CD4-positive, CD25-positive, alpha-beta regulatory T cell (primary cell): ENCODE measurements around the gene AP2A1. TPM values are rescaled to one million over a fixed set of nuclear protein-coding genes. Genes with fewer than 3 reads are reported as not detected.
A peak's percentile ranks its signal among the peaks of the same experiment; 100 is the strongest.

Experiments
- ATAC-seq, 2 donors: fragments of 150-1000 bp; cut with Tn5 transposase; one replicate each; pipeline ENCODE4 v1.10.0; 2021; ENCODE audit warnings: low read depth in 2 of 2, moderate number of reproducible peaks in 2 of 2, moderate library complexity in 1 of 2
- DNase-seq, 3 donors: peaks; one replicate each; pipeline versions ENCODE4 v3.0.0 to v3.0.0-alpha.2; 2012 to 2022; ENCODE audit warnings: mixed read lengths in 1 of 3
- H3K27ac ChIP-seq: one replicate; pipeline ENCODE4 v1.7.0; 2013; ENCODE audit warnings: mild to moderate bottlenecking, low read length; ENCODE audit not compliant: insufficient read depth, poor library complexity, severe bottlenecking
- H3K27me3 ChIP-seq: one replicate; pipeline ENCODE4 v1.7.0; 2013; ENCODE audit warnings: low read length; ENCODE audit not compliant: control insufficient read depth, insufficient read depth
- H3K36me3 ChIP-seq: one replicate; pipeline ENCODE4 v1.7.0; 2013; ENCODE audit warnings: mild to moderate bottlenecking, low read length, moderate library complexity; ENCODE audit not compliant: control insufficient read depth, insufficient read depth
- H3K4me1 ChIP-seq: 2 replicates; pipeline ENCODE4 v1.7.0; 2013; ENCODE audit warnings: mild to moderate bottlenecking, low read length; ENCODE audit not compliant: insufficient read depth, control insufficient read depth, poor library complexity, severe bottlenecking
- H3K4me3 ChIP-seq: one replicate; pipeline ENCODE4 v1.7.0; 2013; ENCODE audit warnings: low read depth, mild to moderate bottlenecking, low read length, moderate library complexity
- H3K9me3 ChIP-seq, 2 experiments: 1 replicate in 1 of 2; 2 replicates in 1 of 2; pipeline ENCODE4 v1.7.0; 2013; ENCODE audit warnings: low read length in 2 of 2, mild to moderate bottlenecking in 1 of 2, moderate library complexity in 1 of 2; ENCODE audit not compliant: control insufficient read depth in 2 of 2
- H3K27ac Mint-ChIP-seq, 3 donors: one replicate each; pipeline ENCODE4 v1.8.0; 2020 to 2022; ENCODE audit warnings: mild to moderate bottlenecking in 3 of 3, mixed read lengths in 3 of 3, moderate library complexity in 2 of 3
- H3K27me3 Mint-ChIP-seq: one replicate; pipeline ENCODE4 v1.8.0; 2022; ENCODE audit warnings: mild to moderate bottlenecking, mixed read lengths
- H3K36me3 Mint-ChIP-seq: one replicate; pipeline ENCODE4 v1.8.0; 2020; ENCODE audit warnings: mixed read lengths
- H3K4me1 Mint-ChIP-seq, 4 donors: one replicate each; pipeline ENCODE4 v1.8.0; 2020 to 2022; ENCODE audit warnings: mixed read lengths in 4 of 4, mild to moderate bottlenecking in 1 of 4
- H3K4me3 Mint-ChIP-seq, 4 donors: one replicate each; pipeline ENCODE4 v1.8.0; 2020 to 2022; ENCODE audit warnings: mild to moderate bottlenecking in 4 of 4, mixed read lengths in 4 of 4, moderate library complexity in 3 of 4
- H3K9me3 Mint-ChIP-seq, 7 donors: one replicate each; pipeline ENCODE4 v1.8.0; 2020 to 2022; ENCODE audit warnings: mixed read lengths in 7 of 7, mild to moderate bottlenecking in 3 of 7, moderate library complexity in 2 of 7
- polyA plus RNA-seq, 4 donors: library from polyadenylated mRNA; unstranded; fragments of 300-500 nt; fragmentation: Illumina TruSeq; gene quantifications; one replicate each; pipeline ENCODE4 v1.2.3, GENCODE V29; 2021
- total RNA-seq: library from RNA; stranded (reverse); gene quantifications from one replicate; pipeline ENCODE4 v1.2.3, GENCODE V29; 2022

AP2A1 gene
- total and polyA plus RNA-seq, 5 donors from 2014 or later: 5.2 to 49.5 (median 6.0) TPM

GRCh38 chr19:49752701-49753100 lies 14.1 kb upstream of the AP2A1 start:
- Mint-ChIP-seq H3K27ac (no peak overlapping the region), H3K27me3 (peaks cover 5% of the 10 kb centered on the region), H3K4me3 (no peak overlapping the region), H3K4me1 (peaks cover 0 to 4% (median 0%) of the 10 kb centered on the region in 4 donors), H3K36me3 (no peaks in the 10 kb centered on the region), H3K9me3 (peaks cover 0 to 8% (median 0%) of the 10 kb centered on the region in 7 donors)
- Histone ChIP-seq H3K27me3 (no peaks in the 10 kb centered on the region), H3K4me3 (no peak overlapping the region), H3K9me3 (peaks cover 3 to 7% of the 10 kb centered on the region in 2 experiments), H3K4me1 (no peaks in the 10 kb centered on the region), H3K36me3 (no peaks in the 10 kb centered on the region), H3K27ac (no peak overlapping the region)
- ATAC-seq (no peak), DNase-seq (no peak)

DNA sequence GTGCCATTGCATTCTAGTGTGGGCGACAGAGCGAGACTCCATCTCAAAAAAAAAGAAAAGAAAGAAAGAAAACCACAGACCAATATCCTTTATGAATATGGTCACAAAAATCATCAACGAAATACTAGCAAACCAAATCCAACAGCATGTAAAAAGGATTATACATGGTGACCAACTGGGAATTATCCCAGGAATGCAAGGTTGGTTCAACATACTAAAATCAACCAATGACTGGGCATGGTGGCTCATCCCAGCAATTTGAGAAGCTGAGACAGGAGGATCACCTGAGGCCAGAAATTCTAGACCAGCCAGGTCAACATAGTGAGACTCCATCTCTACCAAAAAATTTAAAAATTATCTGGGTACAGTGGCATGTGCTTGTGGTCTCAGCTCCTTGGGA lies 10.8 kb upstream of the AP2A1 start:
- ATAC-seq (no peak), DNase-seq (no peak)
- Histone ChIP-seq H3K27ac (no peak overlapping the region), H3K4me1 (no peaks in the 10 kb centered on the region), H3K27me3 (no peaks in the 10 kb centered on the region), H3K36me3 (no peaks in the 10 kb centered on the region), H3K4me3 (no peak overlapping the region), H3K9me3 (peaks cover 3 to 7% of the 10 kb centered on the region in 2 experiments)
- Mint-ChIP-seq H3K9me3 (peaks cover 0 to 8% (median 2%) of the 10 kb centered on the region in 7 donors), H3K36me3 (no peaks in the 10 kb centered on the region), H3K4me1 (peaks cover 0 to 4% (median 0%) of the 10 kb centered on the region in 4 donors), H3K27me3 (peaks cover 4% of the 10 kb centered on the region), H3K27ac (no peak overlapping the region), H3K4me3 (no peak overlapping the region)

- Mint-ChIP-seq H3K27me3 (peaks cover 4% of the 10 kb centered on the region), H3K9me3 (peaks cover 0 to 8% (median 0%) of the 10 kb centered on the region in 7 donors), H3K4me3 (no peak overlapping the region), H3K27ac (no peak overlapping the region), H3K4me1 (no peaks in the 10 kb centered on the region), H3K36me3 (no peaks in the 10 kb centered on the region)
- no peak overlapping the region for H3K27ac ChIP-seq
- no peaks in the 10 kb centered on the region for H3K27me3 ChIP-seq
- DNase-seq (no peak), ATAC-seq (no peak)
- H3K4me1 ChIP-seq: no peaks in the 10 kb centered on the region
- H3K9me3 ChIP-seq: peaks cover 3 to 7% of the 10 kb centered on the region in 2 experiments
- no peak overlapping the region for H3K4me3 ChIP-seq
- no peaks in the 10 kb centered on the region for H3K36me3 ChIP-seq
Observed at GRCh38 chr19:49758292-49758691, 8.5 kb upstream of the AP2A1 start.

GRCh38 chr19:49761249-49761624 lies 5.6 kb upstream of the AP2A1 start:
- DNase-seq (no peak), ATAC-seq (no peak)
- H3K9me3 Mint-ChIP-seq: peaks cover 0 to 3% (median 0%) of the 10 kb centered on the region in 7 donors
- H3K4me3 Mint-ChIP-seq: peak overlapping the region in 2 of 4 donors; percentile 1 to 15
- Histone ChIP-seq H3K4me1 (peaks cover 8% of the 10 kb centered on the region), H3K36me3 (no peaks in the 10 kb centered on the region), H3K27ac (no peak overlapping the region), H3K27me3 (no peaks in the 10 kb centered on the region), H3K9me3 (peaks cover 0 to 1% of the 10 kb centered on the region in 2 experiments), H3K4me3 (no peak overlapping the region)
- H3K27me3 Mint-ChIP-seq: peaks cover 4% of the 10 kb centered on the region
- no peak overlapping the region for H3K27ac Mint-ChIP-seq
- H3K4me1 Mint-ChIP-seq: peaks cover 0 to 7% (median 3%) of the 10 kb centered on the region in 4 donors
- H3K36me3 Mint-ChIP-seq: no peaks in the 10 kb centered on the region

DNA sequence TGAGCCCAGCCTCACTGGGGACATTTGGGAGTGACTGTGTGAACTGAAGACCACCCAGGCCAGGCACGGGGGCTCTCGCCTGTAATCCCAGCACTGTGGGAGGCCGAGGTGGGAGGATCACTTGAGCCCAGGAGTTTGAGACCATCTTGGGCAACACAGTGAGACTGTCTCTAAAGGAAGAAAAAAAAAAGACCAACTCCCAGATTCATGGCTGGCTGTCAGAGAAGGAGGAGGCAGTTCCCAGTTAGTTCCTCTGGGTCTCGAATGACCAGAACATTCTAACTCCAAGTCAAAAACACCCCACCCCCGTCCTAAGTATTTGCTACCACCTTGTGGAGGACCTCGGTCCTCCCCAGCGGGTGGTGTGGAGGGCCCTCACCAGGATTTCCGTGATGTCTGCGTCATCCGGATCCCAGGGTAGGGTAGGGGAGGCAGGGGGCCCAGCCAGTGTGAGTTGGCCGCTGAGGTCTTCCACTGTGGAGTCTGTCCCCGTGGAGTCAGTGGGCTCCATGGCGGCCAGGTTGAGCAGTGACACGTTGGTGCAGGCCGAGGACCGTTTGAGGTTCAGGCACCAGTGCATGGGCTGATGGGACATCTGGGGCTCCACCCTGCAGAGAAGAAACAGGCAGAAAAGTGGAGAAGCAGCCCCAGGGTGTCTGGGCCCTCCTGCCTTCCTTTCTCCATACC lies 5.0 kb upstream of the AP2A1 start:
- Histone ChIP-seq H3K27me3 (no peaks in the 10 kb centered on the region), H3K27ac (no peak overlapping the region)

GRCh38 chr19:49763230-49763629 lies 3.6 kb upstream of the AP2A1 start, which contains the start of gene TSKS:
Gene TSKS, minus strand, starts transcription at chr19:49763306. Its CDS starts 59 bp downstream, at chr19:49763247.
- DNase-seq (no peak), ATAC-seq (no peak)
- H3K36me3 ChIP-seq: no peaks in the 10 kb centered on the region
- H3K4me3 ChIP-seq: no peak within 1 kb of the TSS
- H3K9me3 Mint-ChIP-seq: no peaks in the 10 kb centered on the region
- no peaks in the 10 kb centered on the region for H3K27me3 ChIP-seq
- no peaks in the 10 kb centered on the region for H3K36me3 Mint-ChIP-seq
- peaks cover 4% of the 10 kb centered on the region for H3K27me3 Mint-ChIP-seq
- H3K4me1 ChIP-seq: peaks cover 19% of the 10 kb centered on the region
- no peak within 1 kb of the TSS for H3K27ac ChIP-seq
- H3K27ac Mint-ChIP-seq: peak within 1 kb of the TSS; percentile 43 to 65 (median 52)
- H3K4me3 Mint-ChIP-seq: peak within 1 kb of the TSS in 3 of 4 donors; percentile 1 to 14 (median 14)
- peaks cover 0 to 23% (median 16%) of the 10 kb centered on the region in 4 donors for H3K4me1 Mint-ChIP-seq
- H3K9me3 ChIP-seq: no peaks in the 10 kb centered on the region

More for the DNA sequence above, 5.0 kb upstream of the AP2A1 start:
- peak overlapping the region in 1 of 4 donors; percentile 15 for H3K4me3 Mint-ChIP-seq
- H3K4me1 Mint-ChIP-seq: peaks cover 0 to 12% (median 6%) of the 10 kb centered on the region in 4 donors
- peaks cover 4% of the 10 kb centered on the region for H3K27me3 Mint-ChIP-seq
- H3K9me3 ChIP-seq: no peaks in the 10 kb centered on the region
- H3K4me1 ChIP-seq: peaks cover 8% of the 10 kb centered on the region
- H3K4me3 ChIP-seq: no peak overlapping the region
- ATAC-seq (no peak), DNase-seq (peak in 1 of 3 donors; percentile 46)
- H3K36me3 Mint-ChIP-seq: no peaks in the 10 kb centered on the region
- peaks cover 0 to 3% (median 0%) of the 10 kb centered on the region in 7 donors for H3K9me3 Mint-ChIP-seq
- H3K27ac Mint-ChIP-seq: no peak overlapping the region
- H3K36me3 ChIP-seq: no peaks in the 10 kb centered on the region

DNA sequence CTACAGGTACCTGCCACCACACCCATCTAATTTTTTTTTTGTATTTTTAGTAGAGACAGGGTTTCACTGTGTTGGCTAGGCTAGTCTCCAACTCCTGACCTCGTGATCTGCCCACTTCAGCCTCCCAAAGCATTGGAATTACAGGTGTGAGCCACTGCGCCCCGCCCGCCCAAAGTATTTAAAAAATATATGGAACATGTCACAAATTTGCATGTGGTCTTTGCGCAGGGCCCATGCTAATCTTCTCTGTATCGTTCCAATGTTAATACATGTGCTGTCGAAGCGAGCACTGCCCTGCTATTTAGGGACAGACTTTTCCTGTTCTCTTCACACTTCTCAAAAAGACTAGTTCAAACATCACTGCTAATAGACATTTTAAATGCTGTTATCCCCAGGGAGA lies 2.5 kb upstream of the AP2A1 start:
- DNase-seq (no peak), ATAC-seq (no peak)
- Histone ChIP-seq H3K27me3 (no peaks in the 10 kb centered on the region), H3K27ac (no peak overlapping the region), H3K4me1 (peaks cover 21% of the 10 kb centered on the region), H3K4me3 (no peak overlapping the region), H3K9me3 (no peaks in the 10 kb centered on the region), H3K36me3 (no peaks in the 10 kb centered on the region)
- Mint-ChIP-seq H3K4me3 (peak overlapping the region in 2 of 4 donors; percentile 62 to 70), H3K27ac (peak overlapping the region in 1 of 3 donors; percentile 71), H3K9me3 (no peaks in the 10 kb centered on the region), H3K4me1 (peaks cover 0 to 33% (median 21%) of the 10 kb centered on the region in 4 donors), H3K36me3 (no peaks in the 10 kb centered on the region), H3K27me3 (no peaks in the 10 kb centered on the region)
